OCI-LY1 (cell line): Measurements from ENCODE around the gene LRIG1.

ENCODE experiments used
- H2AFZ ChIP-seq: fragments of 200-600 bp; sonication (generic), shearing (Covaris generic); 2 replicates; pipeline ENCODE4 v1.6.0; 2014; ENCODE audit warnings: antibody characterized with exemption, mild to moderate bottlenecking, low read length
- H3F3A ChIP-seq: fragments of 200-600 bp; sonication (generic), shearing (Covaris generic); 2 replicates; pipeline ENCODE4 v1.6.0; 2014; ENCODE audit warnings: mild to moderate bottlenecking, antibody characterized with exemption, low read length, moderate library complexity; ENCODE audit not compliant: insufficient read depth
- H3K27ac ChIP-seq: fragments of 200-600 bp; sonication (generic); 2 replicates; pipeline ENCODE4 v1.5.1; 2014; ENCODE audit warnings: low read length, mixed run types, mild to moderate bottlenecking, low read depth; ENCODE audit not compliant: poor library complexity, severe bottlenecking
- H3K27me3 ChIP-seq: fragments of 200-600 bp; sonication (generic); 2 replicates; pipeline ENCODE4 v1.6.0; 2014; ENCODE audit warnings: antibody characterized with exemption, mild to moderate bottlenecking, low read length, moderate library complexity; ENCODE audit not compliant: insufficient read depth
- H3K36me3 ChIP-seq: fragments of 200-600 bp; sonication (generic); 2 replicates; pipeline ENCODE4 v1.6.1; 2014; ENCODE audit warnings: mild to moderate bottlenecking, antibody characterized with exemption, low read length, moderate library complexity, mixed read lengths; ENCODE audit not compliant: insufficient read depth
- H3K4me1 ChIP-seq: fragments of 200-600 bp; sonication (generic); 2 replicates; pipeline ENCODE4 v1.5.1; 2014; ENCODE audit warnings: mild to moderate bottlenecking, low read length, moderate library complexity; ENCODE audit not compliant: insufficient read depth, severe bottlenecking
- H3K4me2 ChIP-seq: fragments of 200-600 bp; sonication (generic), shearing (Covaris generic); 2 replicates; pipeline ENCODE4 v1.6.1; 2014; ENCODE audit warnings: low read length
- H3K4me3 ChIP-seq: fragments of 200-600 bp; sonication (generic); 2 replicates; pipeline ENCODE4 v1.5.1; 2014; ENCODE audit warnings: low read length, low read depth, mild to moderate bottlenecking, mixed read lengths; ENCODE audit not compliant: poor library complexity, severe bottlenecking
- H3K79me2 ChIP-seq: fragments of 200-600 bp; shearing (Covaris generic); 2 replicates; pipeline ENCODE4 v1.6.1; 2016; ENCODE audit warnings: mixed run types, low read length, mixed read lengths; ENCODE audit not compliant: insufficient read depth
- H3K9ac ChIP-seq: fragments of 200-600 bp; sonication (generic), shearing (Covaris generic); 2 replicates; pipeline ENCODE4 v1.6.1; 2014; ENCODE audit warnings: mild to moderate bottlenecking, low read length, mixed read lengths
- H3K9me2 ChIP-seq: fragments of 200-600 bp; sonication (generic), shearing (Covaris generic); 2 replicates; pipeline ENCODE4 v1.6.1; 2014; ENCODE audit warnings: low read depth, mild to moderate bottlenecking, low read length, mixed read lengths
- H3K9me3 ChIP-seq: fragments of 200-600 bp; shearing (Covaris generic); 2 replicates; pipeline ENCODE4 v1.6.1; 2014; ENCODE audit warnings: low read length, mixed read lengths
- H4K20me1 ChIP-seq: fragments of 200-600 bp; sonication (generic), shearing (Covaris generic); 2 replicates; pipeline ENCODE4 v1.6.0; 2016; ENCODE audit warnings: mild to moderate bottlenecking, low read length; ENCODE audit not compliant: insufficient read depth
- EZH2 ChIP-seq: fragments of 200-600 bp; sonication (generic), shearing (Covaris generic); IDR thresholded peaks from 2 replicates; pipeline ENCODE4 v1.8.0; 2017; ENCODE audit warnings: borderline replicate concordance, mixed run types, mild to moderate bottlenecking, antibody characterized with exemption, low read length, moderate library complexity, mixed read lengths
- TF ChIP-seq, protein P1 (sequence below): fragments of 200-600 bp; sonication (generic), shearing (Covaris generic); IDR thresholded peaks from 2 replicates; pipeline ENCODE4 v1.5.1; 2017; ENCODE audit warnings: mild to moderate bottlenecking, antibody characterized with exemption, low read length, moderate library complexity, mixed read lengths

Gene LRIG1

GRCh38 chr3:66404197-66404596 is 96.6 kb downstream of the LRIG1 start:
- Histone ChIP-seq H3K9me3 (no peaks in the 10 kb centered on the region), H3K36me3 (no peaks in the 10 kb centered on the region), H2AFZ (no peak overlapping the region), H3K27ac (no peak overlapping the region), H4K20me1 (no peaks in the 10 kb centered on the region), H3K79me2 (no peaks in the 10 kb centered on the region), H3K27me3 (no peaks in the 10 kb centered on the region), H3K4me3 (no peak overlapping the region), H3K4me2 (no peak overlapping the region), H3K4me1 (no peaks in the 10 kb centered on the region), H3F3A (no peaks in the 10 kb centered on the region), H3K9me2 (no peaks in the 10 kb centered on the region), H3K9ac (no peak overlapping the region)
- no peak for TF ChIP-seq EZH2
- TF ChIP-seq, protein P1, sequence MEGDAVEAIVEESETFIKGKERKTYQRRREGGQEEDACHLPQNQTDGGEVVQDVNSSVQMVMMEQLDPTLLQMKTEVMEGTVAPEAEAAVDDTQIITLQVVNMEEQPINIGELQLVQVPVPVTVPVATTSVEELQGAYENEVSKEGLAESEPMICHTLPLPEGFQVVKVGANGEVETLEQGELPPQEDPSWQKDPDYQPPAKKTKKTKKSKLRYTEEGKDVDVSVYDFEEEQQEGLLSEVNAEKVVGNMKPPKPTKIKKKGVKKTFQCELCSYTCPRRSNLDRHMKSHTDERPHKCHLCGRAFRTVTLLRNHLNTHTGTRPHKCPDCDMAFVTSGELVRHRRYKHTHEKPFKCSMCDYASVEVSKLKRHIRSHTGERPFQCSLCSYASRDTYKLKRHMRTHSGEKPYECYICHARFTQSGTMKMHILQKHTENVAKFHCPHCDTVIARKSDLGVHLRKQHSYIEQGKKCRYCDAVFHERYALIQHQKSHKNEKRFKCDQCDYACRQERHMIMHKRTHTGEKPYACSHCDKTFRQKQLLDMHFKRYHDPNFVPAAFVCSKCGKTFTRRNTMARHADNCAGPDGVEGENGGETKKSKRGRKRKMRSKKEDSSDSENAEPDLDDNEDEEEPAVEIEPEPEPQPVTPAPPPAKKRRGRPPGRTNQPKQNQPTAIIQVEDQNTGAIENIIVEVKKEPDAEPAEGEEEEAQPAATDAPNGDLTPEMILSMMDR: no peak

- TF ChIP-seq, protein P1: no peak
- TF ChIP-seq EZH2: no peak
- H2AFZ ChIP-seq: no peak overlapping the region
- H3K9ac ChIP-seq: no peak overlapping the region
- H3K36me3 ChIP-seq: no peaks in the 10 kb centered on the region
- H4K20me1 ChIP-seq: no peaks in the 10 kb centered on the region
- H3K4me2 ChIP-seq: no peak overlapping the region
- H3K27ac ChIP-seq: no peak overlapping the region
- no peaks in the 10 kb centered on the region for H3K79me2 ChIP-seq
- H3K27me3 ChIP-seq: no peaks in the 10 kb centered on the region
- no peaks in the 10 kb centered on the region for H3K4me1 ChIP-seq
- no peaks in the 10 kb centered on the region for H3K9me3 ChIP-seq
- H3K4me3 ChIP-seq: no peak overlapping the region
- no peaks in the 10 kb centered on the region for H3K9me2 ChIP-seq
- no peaks in the 10 kb centered on the region for H3F3A ChIP-seq
Measured at GRCh38 chr3:66403323-66403990, 97.4 kb downstream of the LRIG1 start.

- H3K27ac ChIP-seq: no peak overlapping the region
- no peaks in the 10 kb centered on the region for H3K9me2 ChIP-seq
- no peaks in the 10 kb centered on the region for H3F3A ChIP-seq
- no peak overlapping the region for H2AFZ ChIP-seq
- no peaks in the 10 kb centered on the region for H4K20me1 ChIP-seq
- no peaks in the 10 kb centered on the region for H3K9me3 ChIP-seq
- H3K79me2 ChIP-seq: no peaks in the 10 kb centered on the region
- no peak for TF ChIP-seq EZH2
- TF ChIP-seq, protein P1: no peak
- H3K36me3 ChIP-seq: no peaks in the 10 kb centered on the region
- H3K4me1 ChIP-seq: no peaks in the 10 kb centered on the region
- H3K4me3 ChIP-seq: no peak overlapping the region
- no peaks in the 10 kb centered on the region for H3K27me3 ChIP-seq
- H3K9ac ChIP-seq: no peak overlapping the region
- H3K4me2 ChIP-seq: no peak overlapping the region
Measured at GRCh38 chr3:66402596-66403290, 98.1 kb downstream of the LRIG1 start.
